Body of pancreas (tissue), 4 donors: ENCODE data around the gene KIF5B.

Experiments
- POLR2A ChIP-seq, 3 donors: fragments of 450-650 bp; IDR thresholded peaks; one replicate each; pipeline ENCODE4 v1.6.1; 2016; ENCODE audit warnings: antibody characterized with exemption in 3 of 3, mild to moderate bottlenecking in 2 of 3
- TF ChIP-seq, protein P1 (sequence below), 7 experiments: fragments of 450-650 bp in 4 of 7; fragments of 200-600 bp in 3 of 7; sonication (generic) in 3 of 7; IDR thresholded peaks; one replicate each; pipeline ENCODE4 v1.5.1; 2016 to 2019; ENCODE audit warnings: antibody characterized with exemption in 7 of 7

DNA sequence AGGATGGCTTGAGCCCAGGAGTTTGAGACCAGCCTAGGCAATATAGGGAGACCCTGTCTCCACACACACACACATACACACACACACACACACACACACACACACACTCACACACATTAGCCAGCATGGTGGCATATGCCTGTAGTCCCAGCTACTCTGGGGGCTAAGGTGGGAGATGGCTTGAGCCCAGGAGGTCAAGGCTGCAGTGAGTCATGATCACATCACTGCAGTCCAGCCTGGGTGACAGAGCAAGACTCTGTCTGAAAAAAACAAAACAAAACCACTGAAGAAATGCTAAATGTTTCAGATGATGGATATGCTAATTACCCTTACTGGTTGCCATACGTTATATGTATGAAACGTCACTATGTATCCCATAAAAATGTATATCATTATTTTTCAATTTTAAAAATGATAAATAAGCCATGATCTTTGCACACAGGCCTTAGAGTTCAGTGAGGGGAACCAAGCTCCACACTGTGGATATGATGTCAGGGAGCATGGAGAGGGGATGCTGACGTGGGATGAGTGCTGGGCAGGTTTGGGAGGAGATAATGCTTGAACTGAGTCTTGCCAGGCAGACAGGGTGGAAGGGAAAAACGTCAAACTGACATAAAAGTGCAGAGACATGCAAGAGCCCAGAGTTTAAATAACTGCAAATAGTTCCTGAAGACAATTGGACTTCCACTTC, 81.6 kb downstream of the KIF5B start:
- TF ChIP-seq, protein P1, sequence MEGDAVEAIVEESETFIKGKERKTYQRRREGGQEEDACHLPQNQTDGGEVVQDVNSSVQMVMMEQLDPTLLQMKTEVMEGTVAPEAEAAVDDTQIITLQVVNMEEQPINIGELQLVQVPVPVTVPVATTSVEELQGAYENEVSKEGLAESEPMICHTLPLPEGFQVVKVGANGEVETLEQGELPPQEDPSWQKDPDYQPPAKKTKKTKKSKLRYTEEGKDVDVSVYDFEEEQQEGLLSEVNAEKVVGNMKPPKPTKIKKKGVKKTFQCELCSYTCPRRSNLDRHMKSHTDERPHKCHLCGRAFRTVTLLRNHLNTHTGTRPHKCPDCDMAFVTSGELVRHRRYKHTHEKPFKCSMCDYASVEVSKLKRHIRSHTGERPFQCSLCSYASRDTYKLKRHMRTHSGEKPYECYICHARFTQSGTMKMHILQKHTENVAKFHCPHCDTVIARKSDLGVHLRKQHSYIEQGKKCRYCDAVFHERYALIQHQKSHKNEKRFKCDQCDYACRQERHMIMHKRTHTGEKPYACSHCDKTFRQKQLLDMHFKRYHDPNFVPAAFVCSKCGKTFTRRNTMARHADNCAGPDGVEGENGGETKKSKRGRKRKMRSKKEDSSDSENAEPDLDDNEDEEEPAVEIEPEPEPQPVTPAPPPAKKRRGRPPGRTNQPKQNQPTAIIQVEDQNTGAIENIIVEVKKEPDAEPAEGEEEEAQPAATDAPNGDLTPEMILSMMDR (IDR thresholded peaks at IDR 0.05): no peak
- no peak for TF ChIP-seq POLR2A (IDR thresholded peaks at IDR 0.05)
